Subcutaneous abdominal adipose tissue (tissue), 5 donors: ENCODE measurements around the gene ADAMTS6.

Experiments used
- H3K27ac ChIP-seq: one replicate; pipeline ENCODE4 v1.7.0; 2013; ENCODE audit warnings: low read depth, mild to moderate bottlenecking, inconsistent platforms, low read length, moderate library complexity
- H3K27me3 ChIP-seq, 5 donors: one replicate each; pipeline ENCODE4 v1.7.0; 2013; ENCODE audit warnings: low read length in 5 of 5, inconsistent platforms in 1 of 5; ENCODE audit not compliant: control insufficient read depth in 5 of 5, insufficient read depth in 4 of 5
- H3K36me3 ChIP-seq, 5 donors: one replicate each; pipeline ENCODE4 v1.7.0; 2013; ENCODE audit warnings: low read length in 5 of 5; ENCODE audit not compliant: control insufficient read depth in 5 of 5, insufficient read depth in 5 of 5
- H3K4me1 ChIP-seq, 5 donors: one replicate each; pipeline ENCODE4 v1.7.0; 2013; ENCODE audit warnings: low read length in 5 of 5, mild to moderate bottlenecking in 3 of 5, moderate library complexity in 1 of 5; ENCODE audit not compliant: control insufficient read depth in 5 of 5, insufficient read depth in 5 of 5
- H3K4me3 ChIP-seq, 5 donors: one replicate each; pipeline ENCODE4 v1.7.0; 2013; ENCODE audit warnings: low read length in 5 of 5, low read depth in 1 of 5
- H3K9ac ChIP-seq, 5 donors: one replicate each; pipeline ENCODE4 v1.7.0; 2013; ENCODE audit warnings: low read length in 5 of 5, mild to moderate bottlenecking in 4 of 5, moderate library complexity in 3 of 5
- H3K9me3 ChIP-seq, 5 donors: one replicate each; pipeline ENCODE4 v1.7.0; 2013; ENCODE audit warnings: low read length in 5 of 5; ENCODE audit not compliant: control insufficient read depth in 5 of 5
- donor health status: healthy.
- donor health status: healthy.
- donor health status: healthy.
- donor health status: healthy.
- donor health status: healthy.

ADAMTS6 gene

GRCh38 chr5:65320250-65320649, 161.5 kb downstream of the ADAMTS6 start:
- no peak overlapping the region for H3K4me3 ChIP-seq
- H3K27ac ChIP-seq: no peak overlapping the region
- H3K36me3 ChIP-seq: no peaks in the 10 kb centered on the region
- H3K4me1 ChIP-seq: no peaks in the 10 kb centered on the region
- peaks cover 0 to 6% (median 0%) of the 10 kb centered on the region in 5 donors for H3K9me3 ChIP-seq
- no peaks in the 10 kb centered on the region for H3K27me3 ChIP-seq
- no peak overlapping the region for H3K9ac ChIP-seq

- no peaks in the 10 kb centered on the region for H3K9me3 ChIP-seq
- H3K9ac ChIP-seq: no peak overlapping the region
- H3K4me1 ChIP-seq: no peaks in the 10 kb centered on the region
- H3K27ac ChIP-seq: no peak overlapping the region
- H3K27me3 ChIP-seq: no peaks in the 10 kb centered on the region
- H3K36me3 ChIP-seq: no peaks in the 10 kb centered on the region
- H3K4me3 ChIP-seq: no peak overlapping the region
Measured at GRCh38 chr5:65307931-65308330, 173.8 kb downstream of the ADAMTS6 start.

GRCh38 chr5:65307088-65307487, 174.6 kb downstream of the ADAMTS6 start:
- no peaks in the 10 kb centered on the region for H3K4me1 ChIP-seq
- no peak overlapping the region for H3K4me3 ChIP-seq
- H3K27ac ChIP-seq: no peak overlapping the region
- H3K9me3 ChIP-seq: no peaks in the 10 kb centered on the region
- no peak overlapping the region for H3K9ac ChIP-seq
- no peaks in the 10 kb centered on the region for H3K27me3 ChIP-seq
- H3K36me3 ChIP-seq: no peaks in the 10 kb centered on the region

GRCh38 chr5:65305913-65306312, 175.8 kb downstream of the ADAMTS6 start:
- H3K27ac ChIP-seq: no peak overlapping the region
- no peaks in the 10 kb centered on the region for H3K4me1 ChIP-seq
- no peaks in the 10 kb centered on the region for H3K27me3 ChIP-seq
- H3K36me3 ChIP-seq: no peaks in the 10 kb centered on the region
- H3K9ac ChIP-seq: no peak overlapping the region
- H3K9me3 ChIP-seq: no peaks in the 10 kb centered on the region
- H3K4me3 ChIP-seq: no peak overlapping the region

- no peak overlapping the region for H3K27ac ChIP-seq
- H3K4me3 ChIP-seq: no peak overlapping the region
- no peak overlapping the region for H3K9ac ChIP-seq
- H3K36me3 ChIP-seq: no peaks in the 10 kb centered on the region
- no peaks in the 10 kb centered on the region for H3K4me1 ChIP-seq
- no peaks in the 10 kb centered on the region for H3K27me3 ChIP-seq
- no peaks in the 10 kb centered on the region for H3K9me3 ChIP-seq
Measured at GRCh38 chr5:65299861-65300260, 181.9 kb downstream of the ADAMTS6 start.

GRCh38 chr5:65296067-65296466, 185.7 kb downstream of the ADAMTS6 start:
- H3K4me3 ChIP-seq: no peak overlapping the region
- H3K27ac ChIP-seq: no peak overlapping the region
- no peaks in the 10 kb centered on the region for H3K9me3 ChIP-seq
- no peaks in the 10 kb centered on the region for H3K4me1 ChIP-seq
- no peaks in the 10 kb centered on the region for H3K36me3 ChIP-seq
- no peaks in the 10 kb centered on the region for H3K27me3 ChIP-seq
- H3K9ac ChIP-seq: no peak overlapping the region

- Histone ChIP-seq H3K27ac (no peak overlapping the region), H3K36me3 (no peaks in the 10 kb centered on the region), H3K4me3 (no peak overlapping the region)
Measured at GRCh38 chr5:65292196-65292595, 189.5 kb downstream of the ADAMTS6 start.

GRCh38 chr5:65290677-65291076, 191.0 kb downstream of the ADAMTS6 start:
- no peaks in the 10 kb centered on the region for H3K36me3 ChIP-seq
- no peak overlapping the region for H3K4me3 ChIP-seq
- H3K27me3 ChIP-seq: no peaks in the 10 kb centered on the region
- no peak overlapping the region for H3K9ac ChIP-seq
- H3K4me1 ChIP-seq: peaks cover 0 to 3% (median 0%) of the 10 kb centered on the region in 5 donors
- no peaks in the 10 kb centered on the region for H3K9me3 ChIP-seq
- no peak overlapping the region for H3K27ac ChIP-seq

More at GRCh38 chr5:65292196-65292595, 189.5 kb downstream of the ADAMTS6 start:
- Histone ChIP-seq H3K4me1 (peaks cover 0 to 3% (median 0%) of the 10 kb centered on the region in 5 donors), H3K9me3 (no peaks in the 10 kb centered on the region), H3K27me3 (no peaks in the 10 kb centered on the region), H3K9ac (no peak overlapping the region)

- H3K9ac ChIP-seq: no peak overlapping the region
- no peak overlapping the region for H3K4me3 ChIP-seq
- peaks cover 0 to 3% (median 0%) of the 10 kb centered on the region in 5 donors for H3K4me1 ChIP-seq
- no peaks in the 10 kb centered on the region for H3K9me3 ChIP-seq
- no peaks in the 10 kb centered on the region for H3K36me3 ChIP-seq
- no peaks in the 10 kb centered on the region for H3K27me3 ChIP-seq
- H3K27ac ChIP-seq: no peak overlapping the region
Measured at GRCh38 chr5:65288657-65289056, 193.1 kb downstream of the ADAMTS6 start.

GRCh38 chr5:65279603-65280002, 202.1 kb downstream of the ADAMTS6 start:
- Histone ChIP-seq H3K9ac (no peak overlapping the region), H3K27ac (no peak overlapping the region), H3K4me3 (no peak overlapping the region), H3K4me1 (no peaks in the 10 kb centered on the region), H3K9me3 (peaks cover 0 to 6% (median 0%) of the 10 kb centered on the region in 5 donors), H3K27me3 (no peaks in the 10 kb centered on the region), H3K36me3 (no peaks in the 10 kb centered on the region)
